GM12878 (cell line): ENCODE results near the gene NDUFB2. TPM values are rescaled to one million over a fixed set of nuclear protein-coding genes. Genes with fewer than 3 reads are reported as not detected.

ENCODE experiments used
- ATAC-seq: fragments of 200-7000 bp; cut with Tn5 transposase; 3 replicates; pipeline ENCODE4 v1.9.1; 2020; ENCODE audit warnings: mild to moderate bottlenecking, moderate library complexity
- BruUV-seq: library from RNA; stranded (reverse); fragments of 400-500 nt; replicated peaks from 2 replicates; lab custom pipeline; 2021; lab: Mats Ljungman, UMichigan
- CTCF ChIA-PET: fragments of 300-600 bp; sonication (Branson Sonifier 250); formaldehyde crosslinking; extraction: SDS; loops from one replicate; lab custom pipeline; 2021; ENCODE audit warnings: inconsistent platforms; lab: Yijun Ruan, JAX
- POLR2A ChIA-PET: fragments of 350-600 bp; formaldehyde crosslinking; extraction: SDS; loops from one replicate; lab custom pipeline; 2021; ENCODE audit warnings: inconsistent platforms; lab: Charles Lee
- RAD21 ChIA-PET: fragments of 300-600 bp; sonication (Branson Sonifier 250); formaldehyde crosslinking; loops from one replicate; lab custom pipeline; 2023; ENCODE audit warnings: antibody characterized with exemption; ENCODE audit not compliant: unreplicated experiment; lab: Charles Lee
- SMC1A ChIA-PET: fragments of 300-600 bp; sonication (Branson Sonifier 250); formaldehyde crosslinking; loops from one replicate; lab custom pipeline; 2023; ENCODE audit not compliant: unreplicated experiment, uncharacterized antibody; lab: Charles Lee
- DNase-seq: peaks from one replicate; pipeline ENCODE4 v3.0.0-alpha.2; 2011; ENCODE audit warnings: low read depth, low spot score
- FAIRE-seq: peaks from 3 replicates; lab custom pipeline; 2011; peaks lifted over from hg19 to GRCh38; lab: Jason Lieb, UNC
- H2AFZ ChIP-seq: 2 replicates; pipeline ENCODE4 v1.6.0; 2011; ENCODE audit warnings: low read depth, low read length, control low read depth; ENCODE audit not compliant: control insufficient read depth
- H3K27ac ChIP-seq: 2 replicates; pipeline ENCODE4 v1.5.1; 2011; ENCODE audit warnings: control low read depth; ENCODE audit not compliant: control insufficient read depth, insufficient read depth
- H3K27me3 ChIP-seq, 2 experiments: replicated peaks in 1 of 2; 2 replicates each; pipeline versions ENCODE4 v1.6.0 to v1.6.1; 2011; ENCODE audit warnings: low read length in 1 of 2; ENCODE audit not compliant: control insufficient read depth in 2 of 2, insufficient read depth in 2 of 2
- H3K36me3 ChIP-seq, 2 experiments: 2 replicates each; pipeline ENCODE4 v1.5.1; 2011; ENCODE audit warnings: low read length in 1 of 2; ENCODE audit not compliant: control insufficient read depth in 2 of 2, insufficient read depth in 2 of 2
- H3K4me1 ChIP-seq: 2 replicates; pipeline ENCODE4 v1.6.1; 2011; ENCODE audit warnings: mild to moderate bottlenecking, low read length, moderate library complexity, mixed read lengths; ENCODE audit not compliant: control insufficient read depth, insufficient read depth
- H3K4me2 ChIP-seq: 2 replicates; pipeline ENCODE4 v1.6.0; 2011; ENCODE audit warnings: control low read depth; ENCODE audit not compliant: control insufficient read depth, insufficient read depth
- H3K4me3 ChIP-seq: fragments of 200-600 bp; sonication (generic); 2 replicates; pipeline ENCODE4 v1.5.1; 2016
- H3K79me2 ChIP-seq: 2 replicates; pipeline ENCODE4 v1.6.0; 2011; ENCODE audit warnings: low read length; ENCODE audit not compliant: control insufficient read depth, insufficient read depth
- H3K9ac ChIP-seq: 2 replicates; pipeline ENCODE4 v1.8.0; 2011; ENCODE audit warnings: low read length, control low read depth, mixed read lengths; ENCODE audit not compliant: control insufficient read depth, insufficient read depth
- H3K9me3 ChIP-seq: replicated peaks from 3 replicates; pipeline ENCODE4 v1.5.1; 2011; ENCODE audit warnings: mild to moderate bottlenecking, low read length; ENCODE audit not compliant: control insufficient read depth, insufficient read depth
- H4K20me1 ChIP-seq: 2 replicates; pipeline ENCODE4 v1.6.0; 2011; ENCODE audit not compliant: control insufficient read depth, insufficient read depth
- EGR1 ChIP-seq, 2 experiments: IDR thresholded peaks; 1 replicate in 1 of 2; 2 replicates in 1 of 2; pipeline ENCODE4 v1.6.1; 2011 to 2012; ENCODE audit warnings: low read depth in 2 of 2, low read length in 2 of 2, borderline replicate concordance in 1 of 2, mild to moderate bottlenecking in 1 of 2, moderate library complexity in 1 of 2
- WGBS: methylation state at CpG from one replicate; pipeline ENCODE4 v1.1.6; 2016; ENCODE audit warnings: low lambda C conversion rate; ENCODE audit not compliant: insufficient replicate concordance, insufficient coverage; ENCODE audit errors: missing lambda C conversion rate; 5-methylcytosine and 5-hydroxymethylcytosine counted together
- in situ Hi-C: fragments of 300-500 bp; cut with MboI; formaldehyde crosslinking; loops from 9 replicates; pipeline ENCODE4 v1.14.3; 2018; ENCODE audit warnings: mixed read lengths
- intact Hi-C: fragments of 100-400 bp; cut with micrococcal nuclease; formaldehyde crosslinking; loops from one replicate; pipeline ENCODE4 v1.14.2; 2022; ENCODE audit not compliant: unreplicated experiment
- polyA plus RNA-seq, 11 experiments: library from polyadenylated mRNA; depleted of rRNA in 4 of 11; unstranded in 6 of 11; stranded (reverse) in 5 of 11; fragments of >200 nt; fragmentation: Nextera tagmentation in 4 of 11; fragmentation: Illumina TruSeq in 1 of 11; extraction: Ambion mirVana in 4 of 11; extraction: Trizol in 1 of 11; gene quantifications; 1 replicate in 1 of 11; 2 replicates in 10 of 11; pipeline versions ENCODE4 v1.2.1 to v1.2.3, GENCODE V29; 2011 to 2016; ENCODE audit warnings: inconsistent platforms in 2 of 11, missing spikeins in 2 of 11, low read depth in 1 of 11
- total RNA-seq, 4 experiments: library from RNA; depleted of rRNA in 3 of 4; stranded (reverse); fragments of >200 nt in 3 of 4; fragmentation: Illumina TruSeq in 1 of 4; extraction: Trizol in 1 of 4; gene quantifications; 2 replicates each; pipeline versions ENCODE4 v1.2.1 to v1.2.3, GENCODE V29; 2013 to 2021
- TF ChIP-seq, protein P1 (sequence below): fragments of 450-650 bp; formaldehyde crosslinking; IDR thresholded peaks from 2 replicates; pipeline ENCODE4 v1.4.0; 2020; ENCODE audit warnings: mild to moderate bottlenecking, moderate library complexity

Gene NDUFB2
- total and polyA plus RNA-seq, 10 of the 15 experiments (the other 5 are each of a cell fraction or from before 2014, with no cell fraction given) = 109 to 1,236 (median 323) TPM

DNA sequence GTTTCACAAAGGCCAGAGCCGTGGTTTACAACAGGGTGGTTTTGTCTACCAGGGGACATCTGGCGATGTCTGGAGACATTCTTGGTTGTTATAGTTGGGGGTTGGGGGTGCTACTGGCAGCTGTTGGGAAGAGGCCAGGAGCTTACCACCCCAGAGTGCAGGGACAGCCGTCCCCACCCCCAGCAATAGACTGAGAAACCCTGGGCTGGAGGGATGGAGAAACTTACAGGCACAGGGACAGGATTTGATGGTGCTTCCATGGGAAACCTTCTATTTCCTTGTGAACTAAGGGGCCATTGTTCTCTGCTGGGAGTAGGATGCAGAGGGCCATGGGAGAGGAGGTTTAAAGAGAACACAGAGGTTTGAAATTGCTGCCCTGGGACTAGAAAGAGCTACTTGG, 12.9 kb upstream of the NDUFB2 start:
- Histone ChIP-seq H3K36me3 (peaks cover 5 to 7% of the 10 kb centered on the region in 2 experiments; a peak in 3 of 4 replicates), H3K4me3 (no peak overlapping the region), H3K4me2 (no peak overlapping the region), H3K9me3 (no peaks in the 10 kb centered on the region), H3K4me1 (no peaks in the 10 kb centered on the region), H2AFZ (no peak overlapping the region), H3K79me2 (no peaks in the 10 kb centered on the region), H3K9ac (no peak overlapping the region), H4K20me1 (no peaks in the 10 kb centered on the region), H3K27me3 (no peaks in the 10 kb centered on the region), H3K27ac (no peak overlapping the region)
- DNase-seq (no peak), FAIRE-seq (no peak), ATAC-seq (no peak)
- SMC1A ChIA-PET = interaction anchor here (1.9 kb wide), 1 partner anchor 9 kb away, joined by 4 read pairs; no protein-coding TSS in a partner anchor
- WGBS = 72% methylated on average over 3 of the region's 3 CpGs
- RAD21 ChIA-PET = no interaction called here
- POLR2A ChIA-PET = no interaction called here
- BruUV-seq = no TSS peak
- in situ Hi-C loops = no loop called here
- TF ChIP-seq, protein P1, sequence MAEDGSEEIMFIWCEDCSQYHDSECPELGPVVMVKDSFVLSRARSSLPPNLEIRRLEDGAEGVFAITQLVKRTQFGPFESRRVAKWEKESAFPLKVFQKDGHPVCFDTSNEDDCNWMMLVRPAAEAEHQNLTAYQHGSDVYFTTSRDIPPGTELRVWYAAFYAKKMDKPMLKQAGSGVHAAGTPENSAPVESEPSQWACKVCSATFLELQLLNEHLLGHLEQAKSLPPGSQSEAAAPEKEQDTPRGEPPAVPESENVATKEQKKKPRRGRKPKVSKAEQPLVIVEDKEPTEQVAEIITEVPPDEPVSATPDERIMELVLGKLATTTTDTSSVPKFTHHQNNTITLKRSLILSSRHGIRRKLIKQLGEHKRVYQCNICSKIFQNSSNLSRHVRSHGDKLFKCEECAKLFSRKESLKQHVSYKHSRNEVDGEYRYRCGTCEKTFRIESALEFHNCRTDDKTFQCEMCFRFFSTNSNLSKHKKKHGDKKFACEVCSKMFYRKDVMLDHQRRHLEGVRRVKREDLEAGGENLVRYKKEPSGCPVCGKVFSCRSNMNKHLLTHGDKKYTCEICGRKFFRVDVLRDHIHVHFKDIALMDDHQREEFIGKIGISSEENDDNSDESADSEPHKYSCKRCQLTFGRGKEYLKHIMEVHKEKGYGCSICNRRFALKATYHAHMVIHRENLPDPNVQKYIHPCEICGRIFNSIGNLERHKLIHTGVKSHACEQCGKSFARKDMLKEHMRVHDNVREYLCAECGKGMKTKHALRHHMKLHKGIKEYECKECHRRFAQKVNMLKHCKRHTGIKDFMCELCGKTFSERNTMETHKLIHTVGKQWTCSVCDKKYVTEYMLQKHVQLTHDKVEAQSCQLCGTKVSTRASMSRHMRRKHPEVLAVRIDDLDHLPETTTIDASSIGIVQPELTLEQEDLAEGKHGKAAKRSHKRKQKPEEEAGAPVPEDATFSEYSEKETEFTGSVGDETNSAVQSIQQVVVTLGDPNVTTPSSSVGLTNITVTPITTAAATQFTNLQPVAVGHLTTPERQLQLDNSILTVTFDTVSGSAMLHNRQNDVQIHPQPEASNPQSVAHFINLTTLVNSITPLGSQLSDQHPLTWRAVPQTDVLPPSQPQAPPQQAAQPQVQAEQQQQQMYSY (CRISPR knock-in tag) = no peak
- TF ChIP-seq EGR1 (IDR thresholded peaks at IDR 0.05; ENCODE audit: borderline replicate concordance in 1 of 2, low read depth in 2 of 2, low read length in 2 of 2) = no peak
- intact Hi-C loops = no loop called here
- CTCF ChIA-PET = interaction anchor here (1.4 kb wide), 1 partner anchor 330 kb away, joined by 3 read pairs; no protein-coding TSS in a partner anchor
